ENCODE measurements around the gene ZNRF1.

GRCh38 chr16:75048054-75048453 is 49.2 kb downstream of the ZNRF1 start:
- TF ChIP-seq CTCF (conservative IDR thresholded peaks at IDR 0.05; ENCODE audit: low read depth, low read length) (no peak), EZH2 (IDR thresholded peaks at IDR 0.05; ENCODE audit: borderline replicate concordance, low read depth, low read length, poor library complexity, severe bottlenecking) (no peak)
